SH-SY5Y (cell line): ENCODE data around the gene EIF4G3.

Source experiments
- GATA2 ChIP-seq: IDR thresholded peaks from 2 replicates; pipeline ENCODE4 v1.6.1; 2011; ENCODE audit warnings: mild to moderate bottlenecking, low read depth, low read length
- GATA3 ChIP-seq: IDR thresholded peaks from 2 replicates; pipeline ENCODE4 v1.6.1; 2011; ENCODE audit warnings: low read depth, mild to moderate bottlenecking, low read length, moderate library complexity

GRCh38 chr1:20936216-20936615, 240.5 kb downstream of the EIF4G3 start:
- TF ChIP-seq GATA2 = no peak
- TF ChIP-seq GATA3 = no peak
